Smooth muscle cell (in vitro differentiated cells): ENCODE results near the gene FMNL2. TPM values are rescaled to one million over a fixed set of nuclear protein-coding genes. Genes with fewer than 3 reads are reported as not detected.
A peak's percentile ranks its signal among the peaks of the same experiment; 100 is the strongest.
"Not testable (repeated sequence)": the region's sequence is repeated elsewhere in the genome, so short reads cannot be mapped to it uniquely, and the experiment has no call there.

Experiments used
- DNase-seq: peaks from one replicate; lab custom pipeline; 2025; ENCODE audit not compliant: unreplicated experiment; lab: John Stamatoyannopoulos, UW
- H2AFZ ChIP-seq: fragments of 200-600 bp; sonication (generic); 2 replicates; pipeline ENCODE4 v1.6.0; 2016; ENCODE audit warnings: antibody characterized with exemption, low read depth, mild to moderate bottlenecking
- H3F3A ChIP-seq: fragments of 200-600 bp; sonication (generic); 2 replicates; pipeline ENCODE4 v1.6.0; 2017; ENCODE audit warnings: antibody characterized with exemption, low read depth
- H3K27ac ChIP-seq: fragments of 200-600 bp; sonication (generic); 2 replicates; pipeline ENCODE4 v1.5.1; 2016; ENCODE audit warnings: low read depth, mild to moderate bottlenecking
- H3K27me3 ChIP-seq: fragments of 200-600 bp; sonication (generic); 2 replicates; pipeline ENCODE4 v1.6.1; 2016; ENCODE audit warnings: low read depth, mild to moderate bottlenecking
- H3K36me3 ChIP-seq: fragments of 200-600 bp; sonication (generic); 2 replicates; pipeline ENCODE4 v1.5.1; 2016; ENCODE audit warnings: low read depth
- H3K4me1 ChIP-seq: fragments of 200-600 bp; sonication (generic); 2 replicates; pipeline ENCODE4 v1.5.1; 2016; ENCODE audit warnings: low read depth
- H3K4me2 ChIP-seq: fragments of 200-600 bp; sonication (generic); 2 replicates; pipeline ENCODE4 v1.6.0; 2016; ENCODE audit warnings: mild to moderate bottlenecking
- H3K4me3 ChIP-seq: fragments of 200-600 bp; sonication (generic); 2 replicates; pipeline ENCODE4 v1.5.1; 2016; ENCODE audit warnings: mild to moderate bottlenecking
- H3K79me2 ChIP-seq: fragments of 200-600 bp; sonication (generic); 2 replicates; pipeline ENCODE4 v1.6.0; 2016; ENCODE audit warnings: low read depth, mild to moderate bottlenecking
- H3K9ac ChIP-seq: fragments of 200-600 bp; sonication (generic); 2 replicates; pipeline ENCODE4 v1.6.0; 2016; ENCODE audit warnings: low read depth
- H3K9me3 ChIP-seq: fragments of 200-600 bp; sonication (generic); replicated peaks from 2 replicates; pipeline ENCODE4 v1.5.1; 2016; ENCODE audit warnings: low read depth
- H4K20me1 ChIP-seq: fragments of 200-600 bp; sonication (generic); 2 replicates; pipeline ENCODE4 v1.6.0; 2016; ENCODE audit warnings: low read depth
- CTCF ChIP-seq: fragments of 200-600 bp; sonication (generic); IDR thresholded peaks from 2 replicates; pipeline ENCODE4 v1.5.1; 2017; ENCODE audit warnings: borderline replicate concordance, mild to moderate bottlenecking, antibody characterized with exemption; ENCODE audit not compliant: insufficient read depth, poor library complexity, severe bottlenecking
- WGBS: methylation state at CpG from one replicate; pipeline ENCODE4 v1.1.7; 2016; ENCODE audit warnings: low lambda C conversion rate; 5-methylcytosine and 5-hydroxymethylcytosine counted together
- polyA plus RNA-seq: library from polyadenylated mRNA; unstranded; fragments of >200 nt; fragmentation: Nextera tagmentation; extraction: Ambion mirVana; gene quantifications from 2 replicates; pipeline ENCODE4 v1.2.1, GENCODE V29; 2016
- total RNA-seq: library from RNA; depleted of rRNA; stranded (reverse); fragments of >200 nt; gene quantifications from 2 replicates; pipeline ENCODE4 v1.2.3, GENCODE V29; 2014

The FMNL2 gene
- total and polyA plus RNA-seq, 2 experiments from 2014 or later, result 7.4 to 37.3 TPM

DNA sequence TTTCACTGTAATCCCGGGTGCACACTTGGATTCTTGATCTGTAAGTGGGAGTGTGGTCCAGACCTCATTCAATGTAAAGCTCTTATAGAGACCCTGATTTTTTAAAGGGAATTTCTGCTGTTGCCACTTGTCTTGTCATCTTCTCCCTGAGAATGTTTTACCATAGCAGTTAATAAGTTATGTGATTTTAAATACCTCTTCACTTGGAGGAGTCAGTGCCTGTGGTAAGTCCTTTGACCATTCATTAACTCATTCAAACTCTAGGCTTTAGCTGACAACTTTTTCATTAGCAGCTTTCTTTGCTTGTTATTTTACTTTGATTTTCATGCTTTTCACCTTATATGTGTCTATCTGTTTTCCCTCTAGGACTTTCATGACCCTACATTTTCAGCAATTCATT lies 51.3 kb downstream of the FMNL2 start:
- H3K4me3 ChIP-seq, result no peak overlapping the region
- no peak for DNase-seq
- peaks cover 29% of the 10 kb centered on the region for H3K4me1 ChIP-seq
- H4K20me1 ChIP-seq, result peaks cover 66% of the 10 kb centered on the region
- H3F3A ChIP-seq, result no peaks in the 10 kb centered on the region
- no peak overlapping the region for H2AFZ ChIP-seq
- TF ChIP-seq CTCF, result no peak
- no peak overlapping the region for H3K9ac ChIP-seq
- no peaks in the 10 kb centered on the region for H3K9me3 ChIP-seq
- H3K4me2 ChIP-seq, result peak overlapping the region; percentile 3
- no peaks in the 10 kb centered on the region for H3K36me3 ChIP-seq
- peak overlapping the region; percentile 69 for H3K27ac ChIP-seq
- WGBS, result 57% methylated on average over 1 of the region's 1 CpG
- H3K79me2 ChIP-seq, result peaks cover 70% of the 10 kb centered on the region
- H3K27me3 ChIP-seq, result no peaks in the 10 kb centered on the region

DNA sequence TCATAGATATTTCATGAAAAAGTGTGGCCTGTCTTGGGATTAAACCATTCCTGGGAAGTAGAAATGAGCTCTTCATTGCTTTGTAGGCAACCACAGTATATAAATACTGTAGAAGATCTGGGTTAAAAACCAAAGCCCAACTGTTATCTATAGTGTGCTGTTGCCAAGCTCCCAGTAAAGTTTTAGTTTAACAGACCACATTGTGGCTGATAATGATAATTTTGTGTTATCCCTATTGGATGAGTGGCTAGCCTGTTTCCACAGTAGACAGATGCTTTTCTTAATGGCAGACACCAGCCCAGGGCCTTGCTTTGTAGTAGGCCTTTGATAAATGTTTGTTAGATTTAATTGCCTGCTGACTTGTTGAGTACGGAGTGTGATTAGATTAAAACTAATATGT lies 52.1 kb downstream of the FMNL2 start:
- H3K27ac ChIP-seq, result peak overlapping the region; percentile 69
- H3K4me2 ChIP-seq, result peak overlapping the region; percentile 3
- peaks cover 29% of the 10 kb centered on the region for H3K4me1 ChIP-seq
- peaks cover 70% of the 10 kb centered on the region for H3K79me2 ChIP-seq
- no peaks in the 10 kb centered on the region for H3F3A ChIP-seq
- H4K20me1 ChIP-seq, result peaks cover 65% of the 10 kb centered on the region
- no peak for TF ChIP-seq CTCF
- H3K36me3 ChIP-seq, result no peaks in the 10 kb centered on the region
- no peaks in the 10 kb centered on the region for H3K9me3 ChIP-seq
- DNase-seq, result no peak
- H3K9ac ChIP-seq, result no peak overlapping the region
- no peak overlapping the region for H2AFZ ChIP-seq
- 19% methylated on average over 1 of the region's 1 CpG for WGBS
- no peak overlapping the region for H3K4me3 ChIP-seq
- H3K27me3 ChIP-seq, result no peaks in the 10 kb centered on the region

- peaks cover 70% of the 10 kb centered on the region for H3K79me2 ChIP-seq
- WGBS, result 85% methylated on average over 9 of the region's 9 CpGs
- H3K27ac ChIP-seq, result not testable (repeated sequence)
Measured at GRCh38 chr2:152388269-152388668, 53.3 kb downstream of the FMNL2 start.

DNA sequence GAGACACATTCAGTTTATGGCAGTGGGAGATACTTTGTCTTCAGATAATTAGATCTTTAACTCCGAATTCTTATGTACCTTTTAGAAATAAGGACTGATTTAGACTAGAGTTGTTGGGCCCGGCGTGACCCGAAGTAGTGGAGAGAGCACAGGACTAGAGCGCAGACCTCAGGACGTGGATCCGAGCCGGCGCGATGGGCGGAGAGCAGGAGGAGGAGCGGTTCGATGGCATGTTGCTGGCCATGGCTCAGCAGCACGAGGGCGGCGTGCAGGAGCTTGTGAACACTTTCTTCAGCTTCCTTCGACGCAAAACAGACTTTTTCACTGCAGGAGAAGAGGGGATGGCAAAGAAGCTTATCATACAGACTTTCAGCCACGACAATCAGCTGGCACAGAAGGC lies 54.5 kb downstream of the FMNL2 start:
- Histone ChIP-seq H3K4me2 (no peak overlapping the region), H3K36me3 (no peaks in the 10 kb centered on the region), H3K4me1 (peaks cover 38% of the 10 kb centered on the region), H3K79me2 (peaks cover 64% of the 10 kb centered on the region), H2AFZ (no peak overlapping the region), H3K27me3 (no peaks in the 10 kb centered on the region), H3K9ac (no peak overlapping the region), H3K9me3 (no peaks in the 10 kb centered on the region), H3K27ac (no peak overlapping the region), H3F3A (no peaks in the 10 kb centered on the region), H3K4me3 (no peak overlapping the region), H4K20me1 (peaks cover 61% of the 10 kb centered on the region)
- no peak for TF ChIP-seq CTCF
- DNase-seq, result no peak
- WGBS, result 91% methylated on average over 19 of the region's 19 CpGs

More at GRCh38 chr2:152388269-152388668, 53.3 kb downstream of the FMNL2 start:
- peaks cover 69% of the 10 kb centered on the region for H4K20me1 ChIP-seq
- not testable (repeated sequence) for H3K4me3 ChIP-seq, H3K9ac ChIP-seq, H2AFZ ChIP-seq, H3K27me3 ChIP-seq, DNase-seq, H3F3A ChIP-seq, H3K9me3 ChIP-seq, H3K4me2 ChIP-seq, H3K36me3 ChIP-seq
- H3K4me1 ChIP-seq, result peaks cover 33% of the 10 kb centered on the region
